SK-N-SH treated with all-trans-retinoic acid at 6 μM for 48 hours (cell line): ENCODE measurements around the gene DLG2.

Experiments
- ATAC-seq: fragments of 200-7000 bp; cut with Tn5 transposase; 3 replicates; pipeline ENCODE4 v1.9.1; 2020; ENCODE audit warnings: mild to moderate bottlenecking, moderate library complexity
- ARNTL ChIP-seq: fragments of 450-650 bp; formaldehyde crosslinking; IDR thresholded peaks from 2 replicates; pipeline ENCODE4 v1.5.0; 2020; ENCODE audit warnings: low read depth, mild to moderate bottlenecking, moderate library complexity, borderline replicate concordance
- BACH2 ChIP-seq: fragments of 250-450 bp; sonication (Bioruptor Pico); IDR thresholded peaks from 2 replicates; pipeline ENCODE4 v1.9.0; 2021; ENCODE audit warnings: mild to moderate bottlenecking, borderline replicate concordance
- CREB5 ChIP-seq: fragments of 250-450 bp; sonication (Bioruptor Pico); IDR thresholded peaks from 2 replicates; pipeline ENCODE4 v1.5.1; 2020; ENCODE audit warnings: low read depth, mild to moderate bottlenecking, moderate library complexity
- CSDC2 ChIP-seq: fragments of 250-450 bp; sonication (Bioruptor Pico); IDR thresholded peaks from 2 replicates; pipeline ENCODE4 v1.5.0; 2020; ENCODE audit warnings: mild to moderate bottlenecking, moderate library complexity
- CSRNP3 ChIP-seq: fragments of 250-450 bp; sonication (Bioruptor Pico); IDR thresholded peaks from 2 replicates; pipeline ENCODE4 v1.5.1; 2021; ENCODE audit warnings: mild to moderate bottlenecking, moderate library complexity
- ESRRG ChIP-seq: fragments of 250-450 bp; sonication (Bioruptor Pico); IDR thresholded peaks from 2 replicates; pipeline ENCODE4 v1.6.1; 2021; ENCODE audit warnings: mild to moderate bottlenecking
- GLIS3 ChIP-seq: fragments of 250-450 bp; sonication (Bioruptor Pico); IDR thresholded peaks from 2 replicates; pipeline ENCODE4 v1.5.0; 2020; ENCODE audit warnings: mild to moderate bottlenecking, moderate library complexity
- ISL1 ChIP-seq: fragments of 250-450 bp; sonication (Bioruptor Pico); IDR thresholded peaks from 2 replicates; pipeline ENCODE4 v2.1.2; 2022; ENCODE audit warnings: mild to moderate bottlenecking, moderate library complexity
- OSR1 ChIP-seq: fragments of 250-450 bp; sonication (Bioruptor Pico); IDR thresholded peaks from 2 replicates; pipeline ENCODE4 v1.8.0; 2022; ENCODE audit warnings: moderate library complexity, mild to moderate bottlenecking, inconsistent platforms
- PATZ1 ChIP-seq: fragments of 250-450 bp; sonication (Bioruptor Pico); IDR thresholded peaks from 2 replicates; pipeline ENCODE4 v1.8.0; 2020; ENCODE audit warnings: mild to moderate bottlenecking, moderate library complexity, borderline replicate concordance
- POU6F1 ChIP-seq: fragments of 250-450 bp; sonication (Bioruptor Pico); IDR thresholded peaks from 2 replicates; pipeline ENCODE4 v1.8.0; 2021; ENCODE audit warnings: low read depth, mild to moderate bottlenecking, moderate library complexity, borderline replicate concordance
- PPARA ChIP-seq: fragments of 250-450 bp; sonication (Bioruptor Pico); IDR thresholded peaks from 2 replicates; pipeline ENCODE4 v1.5.0; 2020; ENCODE audit warnings: mild to moderate bottlenecking, borderline replicate concordance
- RARB ChIP-seq: fragments of 250-450 bp; sonication (Bioruptor Pico); IDR thresholded peaks from 2 replicates; pipeline ENCODE4 v1.8.0; 2021; ENCODE audit warnings: mild to moderate bottlenecking, moderate library complexity
- SNAI2 ChIP-seq: fragments of 250-450 bp; sonication (Bioruptor Pico); IDR thresholded peaks from 2 replicates; pipeline ENCODE4 v1.5.0; 2020; ENCODE audit warnings: mild to moderate bottlenecking, moderate library complexity
- TCF4 ChIP-seq: fragments of 250-450 bp; sonication (Bioruptor Pico); IDR thresholded peaks from 2 replicates; pipeline ENCODE4 v1.8.0; 2021; ENCODE audit warnings: mild to moderate bottlenecking, moderate library complexity, borderline replicate concordance
- TOX ChIP-seq: fragments of 250-450 bp; sonication (Bioruptor Pico); IDR thresholded peaks from 2 replicates; pipeline ENCODE4 v1.8.0; 2021; ENCODE audit warnings: mild to moderate bottlenecking, moderate library complexity, borderline replicate concordance
- TSHZ2 ChIP-seq: fragments of 250-450 bp; sonication (Bioruptor Pico); IDR thresholded peaks from 2 replicates; pipeline ENCODE4 v1.5.0; 2020; ENCODE audit warnings: mild to moderate bottlenecking, moderate library complexity
- ZC3H10 ChIP-seq: fragments of 250-450 bp; sonication (Bioruptor Pico); IDR thresholded peaks from 2 replicates; pipeline ENCODE4 v1.5.1; 2021; ENCODE audit warnings: mild to moderate bottlenecking, moderate library complexity
- ZFP3 ChIP-seq: fragments of 250-450 bp; sonication (Bioruptor Pico); IDR thresholded peaks from 2 replicates; pipeline ENCODE4 v1.5.0; 2020; ENCODE audit warnings: mild to moderate bottlenecking, moderate library complexity
- ZFP30 ChIP-seq: fragments of 450-650 bp; formaldehyde crosslinking; IDR thresholded peaks from 2 replicates; pipeline ENCODE4 v1.5.0; 2022; ENCODE audit warnings: mild to moderate bottlenecking, moderate library complexity
- ZNF565 ChIP-seq: fragments of 450-650 bp; formaldehyde crosslinking; conservative IDR thresholded peaks from 2 replicates; pipeline ENCODE4 v1.5.0; 2020; ENCODE audit warnings: low read depth, mild to moderate bottlenecking, moderate library complexity
- ZNF70 ChIP-seq: fragments of 450-650 bp; formaldehyde crosslinking; IDR thresholded peaks from 2 replicates; pipeline ENCODE4 v1.5.0; 2020; ENCODE audit warnings: mild to moderate bottlenecking, moderate library complexity
- ZNF8 ChIP-seq: fragments of 450-650 bp; formaldehyde crosslinking; IDR thresholded peaks from 2 replicates; pipeline ENCODE4 v1.5.0; 2020; ENCODE audit warnings: mild to moderate bottlenecking, moderate library complexity

The DLG2 gene

GRCh38 chr11:84922836-84923235 is 704.3 kb downstream of the DLG2 start:
- no peak for TF ChIP-seq GLIS3
- TF ChIP-seq ZNF70 (CRISPR knock-in tag): no peak
- TF ChIP-seq TOX (CRISPR knock-in tag): no peak
- no peak for TF ChIP-seq RARB (CRISPR knock-in tag)
- TF ChIP-seq CREB5 (CRISPR knock-in tag): no peak
- TF ChIP-seq BACH2 (CRISPR knock-in tag): no peak
- no peak for TF ChIP-seq ZC3H10 (CRISPR knock-in tag)
- no peak for TF ChIP-seq ZFP3
- TF ChIP-seq OSR1 (CRISPR knock-in tag): no peak
- TF ChIP-seq PPARA (CRISPR knock-in tag): no peak
- no peak for TF ChIP-seq TCF4 (CRISPR knock-in tag)
- TF ChIP-seq PATZ1: no peak
- no peak for TF ChIP-seq ZFP30 (CRISPR knock-in tag)
- no peak for TF ChIP-seq ESRRG (CRISPR knock-in tag)
- no peak for TF ChIP-seq SNAI2
- no peak for TF ChIP-seq ISL1 (CRISPR knock-in tag)
- no peak for TF ChIP-seq POU6F1 (CRISPR knock-in tag)
- no peak for TF ChIP-seq ZNF8
- TF ChIP-seq, all 23 proteins: peak for 0
- ATAC-seq: no peak

- TF ChIP-seq OSR1 (CRISPR knock-in tag) (no peak), ZNF8 (no peak), CSDC2 (CRISPR knock-in tag) (no peak), SNAI2 (no peak)
- TF ChIP-seq, all 23 proteins: peak for 0
- ATAC-seq: no peak
These were observed 704.8 kb downstream of the DLG2 start for GRCh38 chr11:84922212-84922805.

GRCh38 chr11:84914511-84914910 is 712.6 kb downstream of the DLG2 start:
- no peak for ATAC-seq
- TF ChIP-seq PATZ1 (no peak), OSR1 (CRISPR knock-in tag) (no peak), RARB (CRISPR knock-in tag) (no peak), ZFP3 (no peak), ESRRG (CRISPR knock-in tag) (no peak), TCF4 (CRISPR knock-in tag) (no peak), TSHZ2 (CRISPR knock-in tag) (no peak), CSDC2 (CRISPR knock-in tag) (no peak), CSRNP3 (no peak), ARNTL (CRISPR knock-in tag) (no peak), ZNF8 (no peak), ZNF565 (no peak), ZFP30 (CRISPR knock-in tag) (no peak), ZC3H10 (CRISPR knock-in tag) (no peak), ISL1 (CRISPR knock-in tag) (no peak), ZNF70 (CRISPR knock-in tag) (no peak), CREB5 (CRISPR knock-in tag) (no peak), SNAI2 (no peak), BACH2 (CRISPR knock-in tag) (no peak)
